Activated B cell treated with CpG ODN at 0.5 μM for 24 hours (primary cell): ENCODE data around the gene PHF8. TPM values are rescaled to one million over a fixed set of nuclear protein-coding genes. Genes with fewer than 3 reads are reported as not detected.

Experiments
- ATAC-seq: fragments of 200-7000 bp; cut with Tn5 transposase; one replicate; pipeline ENCODE4 v1.10.0; 2021; ENCODE audit warnings: low read depth, mild to moderate bottlenecking, moderate library complexity
- CTCF ChIA-PET: fragments of 350-600 bp; sonication (Branson Sonifier 250); formaldehyde crosslinking; loops from one replicate; lab custom pipeline; 2021; ENCODE audit warnings: antibody characterized with exemption; lab: Charles Lee
- POLR2A ChIA-PET: fragments of 350-600 bp; sonication (Branson Sonifier 250); formaldehyde crosslinking; loops from one replicate; lab custom pipeline; 2021; ENCODE audit warnings: antibody characterized with exemption; lab: Charles Lee
- DNase-seq: peaks from one replicate; pipeline ENCODE4 v3.0.0; 2022
- H3K27ac Mint-ChIP-seq: one replicate; pipeline ENCODE4 v1.8.0; 2020; ENCODE audit warnings: mixed read lengths
- H3K27me3 Mint-ChIP-seq: one replicate; pipeline ENCODE4 v1.8.0; 2021; ENCODE audit warnings: mixed read lengths
- H3K36me3 Mint-ChIP-seq: one replicate; pipeline ENCODE4 v1.8.0; 2021; ENCODE audit warnings: low read depth, mixed read lengths
- H3K4me1 Mint-ChIP-seq: one replicate; pipeline ENCODE4 v1.8.0; 2021; ENCODE audit warnings: mixed read lengths
- H3K4me3 Mint-ChIP-seq: one replicate; pipeline ENCODE4 v1.8.0; 2020; ENCODE audit warnings: mild to moderate bottlenecking, mixed read lengths
- H3K9me3 Mint-ChIP-seq: one replicate; pipeline ENCODE4 v1.8.0; 2020; ENCODE audit warnings: mixed read lengths
- CTCF ChIP-seq: fragments of 200-600 bp; IDR thresholded peaks from one replicate; pipeline ENCODE4 v1.8.0; 2022; ENCODE audit warnings: antibody characterized with exemption, mild to moderate bottlenecking
- intact Hi-C: fragments of 100-400 bp; cut with micrococcal nuclease; formaldehyde crosslinking; loops from one replicate; pipeline ENCODE4 v1.15.1; 2024
- total RNA-seq: library from RNA; stranded (reverse); gene quantifications from 2 replicates; pipeline ENCODE4 v1.2.3, GENCODE V29; 2022

The PHF8 gene
- 56.6 and 58.7 TPM in 2 replicates for total RNA-seq

GRCh38 chrX:54044126-54044876, at the start of gene PHF8:
Gene PHF8, minus strand, starts transcription at chrX:54044473. Its CDS starts 1,745 bp downstream, at chrX:54042728.
- intact Hi-C loops = loop anchor here (1.0 to 5.0 kb wide), 12 partner anchors 139 to 1117 kb away; partner anchors contain the start of genes APEX2, FAM120C, GNL3L and KDM5C
- ChIA-PET POLR2A (interaction anchor here (0.6 to 4.2 kb wide), 15 partner anchors 139 to 1673 kb away, joined by 3 to 37 read pairs (median 8); partner anchors contain the start of genes APEX2, FAM120C, GNL3L and HUWE1), CTCF (no interaction called here)
- TF ChIP-seq CTCF = no peak
- H3K36me3 Mint-ChIP-seq = peaks cover 20% of the 10 kb centered on the region
- H3K4me1 Mint-ChIP-seq = peaks cover 15% of the 10 kb centered on the region
- no peaks in the 10 kb centered on the region for H3K9me3 Mint-ChIP-seq
- ATAC-seq (peak; percentile 82), DNase-seq (peak; percentile 87)
- H3K27ac Mint-ChIP-seq = peak within 1 kb of the TSS; percentile 96
- H3K4me3 Mint-ChIP-seq = peak within 1 kb of the TSS; percentile 92
- H3K27me3 Mint-ChIP-seq = no peaks in the 10 kb centered on the region

DNA sequence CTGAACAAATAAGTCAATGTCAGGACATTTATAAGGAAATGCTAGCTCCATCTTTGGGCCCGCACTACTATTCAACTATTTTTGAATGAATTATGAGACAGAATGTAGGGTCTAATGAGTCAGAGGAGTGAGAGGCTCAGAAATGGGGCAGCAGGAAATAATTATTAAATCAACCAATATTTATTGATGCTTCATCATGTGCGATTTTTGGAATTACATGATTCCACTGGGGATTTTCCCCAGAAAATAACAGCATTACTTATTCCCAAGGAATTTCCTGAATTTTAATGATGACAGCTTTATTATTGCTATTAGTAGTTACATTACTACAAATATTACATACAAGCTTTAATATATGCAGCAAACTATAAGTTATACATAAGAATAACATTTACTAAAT, 49.3 kb upstream of the PHF8 start:
- Mint-ChIP-seq H3K4me3 (no peak overlapping the region), H3K27me3 (no peaks in the 10 kb centered on the region), H3K9me3 (no peaks in the 10 kb centered on the region), H3K36me3 (peaks cover 11% of the 10 kb centered on the region), H3K4me1 (no peaks in the 10 kb centered on the region), H3K27ac (no peak overlapping the region)
- no peak for TF ChIP-seq CTCF
- CTCF ChIA-PET = no interaction called here
- POLR2A ChIA-PET = no interaction called here
- no peak for DNase-seq
- no peak for ATAC-seq
- intact Hi-C loops = no loop called here

DNA sequence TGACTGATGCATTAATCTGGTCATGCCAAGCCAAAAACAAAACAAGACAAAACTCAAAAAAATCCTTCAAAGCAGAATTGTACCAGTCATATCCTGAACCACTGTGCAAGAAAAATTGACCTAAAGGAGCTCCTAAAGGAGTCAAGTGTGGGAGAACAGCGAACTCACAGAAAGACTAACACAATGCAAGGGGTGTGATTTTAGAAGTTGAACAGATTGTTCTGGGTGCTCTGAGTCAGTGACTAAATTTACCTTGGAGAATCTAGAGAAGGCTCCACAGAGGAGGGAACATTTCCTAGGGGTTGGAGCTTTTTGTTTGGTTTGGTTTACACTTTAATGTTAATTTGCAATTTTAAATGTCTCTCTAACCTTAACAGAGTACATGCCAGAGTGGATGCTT, 48.9 kb upstream of the PHF8 start:
- ATAC-seq (no peak), DNase-seq (no peak)
- Mint-ChIP-seq H3K4me1 (no peaks in the 10 kb centered on the region), H3K9me3 (no peaks in the 10 kb centered on the region), H3K36me3 (peaks cover 11% of the 10 kb centered on the region), H3K27ac (no peak overlapping the region), H3K4me3 (no peak overlapping the region), H3K27me3 (no peaks in the 10 kb centered on the region)
- intact Hi-C loops = no loop called here
- POLR2A ChIA-PET = no interaction called here
- no peak for TF ChIP-seq CTCF
- CTCF ChIA-PET = no interaction called here

GRCh38 chrX:54090880-54091279, 46.6 kb upstream of the PHF8 start:
- Mint-ChIP-seq H3K27ac (no peak overlapping the region), H3K36me3 (peaks cover 18% of the 10 kb centered on the region), H3K27me3 (no peaks in the 10 kb centered on the region), H3K4me3 (no peak overlapping the region), H3K9me3 (no peaks in the 10 kb centered on the region), H3K4me1 (no peaks in the 10 kb centered on the region)
- DNase-seq (no peak), ATAC-seq (no peak)
- ChIA-PET CTCF (no interaction called here), POLR2A (no interaction called here)
- intact Hi-C loops = no loop called here
- TF ChIP-seq CTCF = no peak

GRCh38 chrX:54089191-54089590, 44.9 kb upstream of the PHF8 start:
- peaks cover 31% of the 10 kb centered on the region for H3K36me3 Mint-ChIP-seq
- intact Hi-C loops = no loop called here
- H3K27ac Mint-ChIP-seq = no peak overlapping the region
- no peak for ATAC-seq
- no peak overlapping the region for H3K4me3 Mint-ChIP-seq
- no peak for DNase-seq
- H3K27me3 Mint-ChIP-seq = no peaks in the 10 kb centered on the region
- H3K4me1 Mint-ChIP-seq = no peaks in the 10 kb centered on the region
- H3K9me3 Mint-ChIP-seq = no peaks in the 10 kb centered on the region
- TF ChIP-seq CTCF = no peak
- ChIA-PET POLR2A (no interaction called here), CTCF (no interaction called here)
